HG02970 (cell line): ENCODE measurements around the gene FLNC.

Source experiments
- ATAC-seq: cut with Tn5 transposase; IDR thresholded peaks from one replicate; pipeline ENCODE4 v1.9.1; 2021; ENCODE audit warnings: mild to moderate bottlenecking, moderate library complexity, moderate number of reproducible peaks; ENCODE audit not compliant: unreplicated experiment, low FRiP score

FLNC gene

DNA sequence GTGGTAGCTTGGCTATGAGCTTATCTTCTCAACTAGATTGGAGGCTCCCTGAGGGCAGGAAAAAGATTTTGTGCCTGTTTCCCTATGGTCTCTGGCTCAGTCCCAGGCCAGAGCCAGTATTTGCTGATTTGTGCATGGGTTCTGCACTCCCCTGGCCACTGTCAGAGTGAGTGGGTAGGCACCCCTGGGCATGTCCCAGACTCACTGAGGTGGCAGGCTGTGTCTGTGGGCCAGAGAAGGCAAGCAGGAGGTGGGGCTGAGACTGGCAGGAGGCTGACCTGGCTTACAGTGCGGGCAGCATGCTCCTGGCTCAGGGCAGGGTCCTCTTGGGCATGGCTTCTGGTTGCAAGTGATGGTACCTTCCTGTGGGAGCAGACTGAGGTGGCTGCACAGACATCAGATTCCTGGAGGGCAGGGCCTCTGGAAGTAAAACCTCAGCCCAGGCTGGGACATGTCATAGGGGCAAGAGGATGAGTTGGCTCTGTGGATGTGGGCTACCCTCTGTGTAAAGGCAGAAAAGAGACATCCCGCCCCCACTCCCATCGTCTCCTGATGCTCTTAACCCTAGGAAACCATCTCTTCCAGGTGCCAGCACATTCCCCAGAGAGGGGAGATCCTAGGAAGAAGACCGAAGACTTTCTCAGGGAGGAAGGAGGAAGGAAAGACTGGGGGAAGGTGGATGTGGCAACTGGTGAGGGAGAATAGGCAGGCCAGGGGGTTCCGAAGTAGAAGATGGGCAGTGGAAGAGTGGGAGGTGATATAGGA is 76.0 kb downstream of the FLNC start:
- no peak for ATAC-seq

DNA sequence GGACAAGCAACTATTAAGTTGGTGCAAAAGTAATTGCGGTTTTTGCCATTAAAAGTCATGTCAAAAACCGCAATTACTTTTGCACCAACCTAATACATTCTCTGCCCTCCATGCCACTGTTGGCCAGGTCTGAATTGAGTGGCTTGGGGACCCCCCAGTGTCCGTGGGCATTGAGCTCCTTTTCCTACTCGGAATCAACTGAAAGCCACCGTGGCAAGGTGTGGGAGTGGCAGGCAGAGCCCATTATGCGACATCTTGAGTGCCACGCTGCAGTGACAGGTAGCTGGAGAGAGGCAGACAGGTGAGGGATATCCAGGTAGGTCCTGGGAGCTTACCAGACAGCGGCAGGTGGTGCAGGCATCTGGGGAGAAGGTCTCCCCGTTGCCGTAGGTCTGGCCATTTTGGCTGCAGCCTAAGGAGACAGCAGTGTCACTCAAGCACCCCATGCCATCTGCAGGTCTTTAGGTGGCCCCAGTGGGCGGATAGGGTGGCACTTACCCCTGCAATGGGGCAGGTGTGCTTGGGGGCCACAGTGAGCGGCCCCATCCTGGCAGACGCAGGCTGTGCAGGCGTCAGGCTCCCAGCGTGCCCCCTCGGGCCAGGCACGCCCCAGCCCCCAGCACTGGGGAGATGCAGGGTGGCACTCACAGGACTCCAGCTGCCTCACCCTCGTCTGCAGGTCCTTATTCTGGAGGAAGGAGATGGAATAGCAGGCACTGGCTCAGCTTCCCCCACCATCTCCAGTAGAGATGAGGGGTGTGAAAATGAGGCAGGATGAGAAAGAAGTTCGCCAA is 76.8 kb downstream of the FLNC start:
- no peak for ATAC-seq
